ENCODE measurements around the gene LIMS4.
"Not testable (repeated sequence)": the region's sequence is repeated elsewhere in the genome, so short reads cannot be mapped to it uniquely, and the experiment has no call there.

LIMS4 gene

DNA sequence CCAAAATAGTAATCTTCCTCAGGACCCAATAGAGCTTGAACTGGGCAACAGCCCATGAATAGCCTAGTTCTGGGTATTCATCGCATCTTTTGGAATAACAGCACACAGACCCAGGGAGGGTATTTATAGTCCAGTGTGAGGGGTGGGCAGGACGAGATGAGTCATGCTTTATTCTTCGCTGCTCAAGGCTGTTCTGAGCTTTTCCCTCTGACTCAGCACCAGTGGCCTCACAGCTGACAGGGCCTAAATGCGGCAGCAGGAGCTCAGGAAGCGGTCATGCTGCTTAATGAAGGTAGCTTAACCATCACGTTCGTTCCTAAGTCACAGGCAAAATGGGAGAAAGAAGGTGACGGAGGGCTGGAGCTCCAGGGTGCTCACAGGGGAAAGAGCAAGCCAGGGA, 7.3 kb downstream of the LIMS4 start:
- H3K36me3 Mint-ChIP-seq; H3K27ac Mint-ChIP-seq; H3K27me3 Mint-ChIP-seq; H3K4me1 Mint-ChIP-seq; H3K9me3 Mint-ChIP-seq; ATAC-seq (ENCODE audit: low read depth); H3K4me3 Mint-ChIP-seq; DNase-seq (ENCODE audit: low spot score in 2 of 2): not testable (repeated sequence)

DNA sequence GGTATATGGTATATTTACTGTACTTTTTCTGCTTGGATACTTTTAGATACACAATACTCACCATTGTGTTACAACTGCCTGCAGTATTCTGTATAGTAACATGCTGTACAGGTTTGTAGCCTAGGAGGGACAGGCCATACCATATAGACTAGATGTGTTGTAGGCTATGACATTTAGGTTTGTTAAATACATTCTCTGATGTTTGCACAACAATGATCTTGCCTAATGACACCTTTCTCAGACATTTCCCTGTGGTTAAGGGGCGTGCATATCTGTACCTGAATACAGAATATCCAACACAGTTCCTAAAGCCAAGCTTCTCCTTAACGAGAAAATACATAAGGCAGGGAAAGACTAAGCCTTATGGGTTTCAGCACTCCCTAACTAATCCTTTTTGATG, 10.2 kb downstream of the LIMS4 start:
- not testable (repeated sequence) for H3K9me3 Mint-ChIP-seq; H3K27me3 Mint-ChIP-seq; ATAC-seq (ENCODE audit: low read depth); H3K36me3 Mint-ChIP-seq; H3K4me3 Mint-ChIP-seq; DNase-seq (ENCODE audit: low spot score in 2 of 2); H3K4me1 Mint-ChIP-seq; H3K27ac Mint-ChIP-seq

DNA sequence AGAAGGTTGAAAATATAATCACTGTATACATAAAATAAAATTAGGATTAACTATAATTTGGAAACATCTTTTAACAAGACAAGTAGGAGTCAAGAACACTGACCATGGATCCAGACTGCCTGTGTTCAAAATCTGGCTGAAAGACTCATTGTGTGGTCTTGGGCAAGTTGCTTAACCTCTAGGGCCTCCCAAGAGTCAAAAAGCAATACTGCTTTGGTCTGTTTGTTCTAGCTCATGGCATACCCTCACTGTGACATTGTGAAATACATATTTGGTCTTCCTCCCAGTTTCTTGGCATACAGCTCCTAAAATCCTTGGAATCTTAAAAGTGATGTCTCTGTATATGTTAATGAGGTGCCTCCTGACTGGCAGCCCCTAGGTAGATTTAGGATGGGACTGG, 12.3 kb downstream of the LIMS4 start:
- H3K27me3 Mint-ChIP-seq, H3K36me3 Mint-ChIP-seq, H3K4me1 Mint-ChIP-seq: not testable (repeated sequence)

DNA sequence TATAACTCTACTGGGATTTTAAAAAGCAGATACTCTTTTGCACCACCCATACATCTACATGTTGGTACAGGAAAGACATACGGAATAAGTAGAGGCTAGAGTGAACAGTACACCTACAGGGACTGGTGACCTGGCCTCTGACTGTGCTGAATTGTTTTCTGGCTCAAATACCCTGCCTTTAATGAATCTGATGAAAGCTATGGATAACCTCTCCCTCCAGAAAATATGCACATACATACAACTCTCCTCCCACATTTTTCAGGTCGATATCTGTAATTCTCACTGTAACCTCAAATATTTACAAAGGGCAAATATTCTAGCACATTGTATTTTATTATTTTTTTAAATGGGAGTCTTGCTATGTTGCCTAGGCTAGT, 15.4 kb downstream of the LIMS4 start:
- H3K4me3 Mint-ChIP-seq; ATAC-seq (ENCODE audit: low read depth); H3K36me3 Mint-ChIP-seq: not testable (repeated sequence)

More for the DNA sequence above, 12.3 kb downstream of the LIMS4 start:
- not testable (repeated sequence) for ATAC-seq (ENCODE audit: low read depth); H3K9me3 Mint-ChIP-seq; DNase-seq (ENCODE audit: low spot score in 2 of 2); H3K27ac Mint-ChIP-seq; H3K4me3 Mint-ChIP-seq

DNA sequence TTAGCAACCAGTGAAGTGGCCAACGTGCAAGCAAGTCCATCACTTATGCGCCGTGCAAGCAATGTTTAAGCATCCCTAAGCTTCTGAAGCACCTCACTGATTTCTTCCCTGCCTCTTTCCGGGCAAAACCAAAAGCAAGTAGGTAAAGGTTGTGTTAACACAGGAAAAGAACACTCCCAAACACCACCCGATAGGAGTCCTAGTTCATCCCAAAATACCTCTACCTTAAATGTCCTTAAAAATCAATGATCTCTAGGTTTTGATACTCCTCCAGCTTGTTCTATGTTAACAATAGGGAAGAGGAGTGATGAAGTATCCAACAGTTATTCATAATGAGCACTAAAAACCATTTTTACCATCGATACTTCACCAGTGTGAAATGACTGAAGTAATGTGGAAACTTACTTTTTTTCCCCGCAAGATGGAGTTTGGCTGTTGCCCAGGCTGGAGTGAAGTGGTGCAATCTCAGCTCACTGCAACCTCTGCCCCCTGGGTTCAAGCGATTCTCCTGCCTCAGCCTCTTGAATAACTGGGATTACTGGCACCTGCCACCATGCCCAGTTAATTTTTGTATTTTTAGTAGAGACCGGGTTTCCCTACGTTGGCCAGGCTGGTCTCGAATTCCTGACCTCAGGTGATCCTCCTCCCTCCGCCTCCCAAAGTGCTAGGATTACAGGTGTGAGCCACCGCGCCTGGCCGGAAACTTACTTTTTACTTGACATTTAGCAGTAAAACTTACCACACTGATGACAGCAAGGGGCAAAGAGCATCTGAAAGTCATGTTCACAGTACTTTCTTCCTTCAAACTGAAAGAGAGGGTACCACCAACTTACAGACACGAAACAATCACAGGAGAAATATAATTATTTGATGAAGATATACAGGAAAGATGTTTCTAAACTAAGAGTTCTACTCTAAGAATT, 16.1 kb downstream of the LIMS4 start:
- H3K27me3 Mint-ChIP-seq; H3K4me1 Mint-ChIP-seq; ATAC-seq (ENCODE audit: low read depth); DNase-seq (ENCODE audit: low spot score in 2 of 2); H3K4me3 Mint-ChIP-seq; H3K9me3 Mint-ChIP-seq; H3K36me3 Mint-ChIP-seq; H3K27ac Mint-ChIP-seq: not testable (repeated sequence)

More for the DNA sequence above, 15.4 kb downstream of the LIMS4 start:
- not testable (repeated sequence) for H3K4me1 Mint-ChIP-seq; DNase-seq (ENCODE audit: low spot score in 2 of 2); H3K9me3 Mint-ChIP-seq; H3K27me3 Mint-ChIP-seq; H3K27ac Mint-ChIP-seq

DNA sequence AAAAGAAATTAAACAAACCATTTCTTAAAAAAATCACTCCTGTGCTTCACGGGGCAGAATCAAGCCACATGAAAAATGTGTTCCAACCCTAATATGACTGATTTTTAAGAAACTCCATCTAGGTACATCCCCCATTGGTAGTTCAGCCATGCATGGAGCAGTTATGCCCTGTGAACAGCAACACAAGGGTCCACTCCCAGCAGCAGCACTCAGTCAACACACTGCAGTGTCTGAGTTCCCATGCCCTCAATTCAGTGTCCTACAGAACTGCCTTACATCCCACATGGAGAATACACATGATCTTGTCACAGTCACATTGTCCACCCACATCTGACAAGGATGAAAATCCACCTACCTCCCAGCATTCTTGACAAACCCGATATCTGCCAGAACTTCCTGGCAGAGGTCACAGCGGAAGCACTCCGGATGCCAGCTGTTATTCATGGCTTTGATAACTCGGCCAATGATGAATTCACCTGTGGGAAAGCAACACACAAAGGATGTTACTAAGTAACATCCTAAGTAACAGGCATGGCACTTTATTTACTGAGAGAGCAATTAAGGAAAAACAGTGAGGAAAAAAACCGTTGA, 17.4 kb downstream of the LIMS4 start:
- H3K9me3 Mint-ChIP-seq; H3K4me1 Mint-ChIP-seq; H3K27ac Mint-ChIP-seq; DNase-seq (ENCODE audit: low spot score in 2 of 2); H3K36me3 Mint-ChIP-seq; ATAC-seq (ENCODE audit: low read depth); H3K4me3 Mint-ChIP-seq; H3K27me3 Mint-ChIP-seq: not testable (repeated sequence)

DNA sequence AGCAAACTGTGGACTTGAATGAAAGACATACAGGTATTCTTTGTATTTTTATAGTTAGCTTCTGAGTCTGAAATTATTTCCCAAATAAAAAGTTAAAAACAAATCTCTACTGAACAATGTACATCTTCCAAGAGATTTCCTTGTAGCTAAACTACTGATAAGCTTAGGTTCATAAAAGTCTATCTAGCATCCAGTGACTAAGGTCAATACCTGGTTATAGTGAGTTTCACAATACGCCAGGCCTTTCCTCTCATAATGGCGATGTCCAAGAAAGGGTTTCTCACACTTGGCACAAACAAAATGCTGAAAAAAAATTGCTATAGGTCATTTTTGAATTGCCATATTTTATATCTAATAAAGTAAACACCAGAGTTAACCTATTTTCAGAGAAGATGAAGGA, 21.7 kb downstream of the LIMS4 start:
- not testable (repeated sequence) for H3K9me3 Mint-ChIP-seq; H3K27ac Mint-ChIP-seq; H3K4me3 Mint-ChIP-seq; H3K4me1 Mint-ChIP-seq; H3K27me3 Mint-ChIP-seq; ATAC-seq (ENCODE audit: low read depth); DNase-seq (ENCODE audit: low spot score in 2 of 2); H3K36me3 Mint-ChIP-seq

DNA sequence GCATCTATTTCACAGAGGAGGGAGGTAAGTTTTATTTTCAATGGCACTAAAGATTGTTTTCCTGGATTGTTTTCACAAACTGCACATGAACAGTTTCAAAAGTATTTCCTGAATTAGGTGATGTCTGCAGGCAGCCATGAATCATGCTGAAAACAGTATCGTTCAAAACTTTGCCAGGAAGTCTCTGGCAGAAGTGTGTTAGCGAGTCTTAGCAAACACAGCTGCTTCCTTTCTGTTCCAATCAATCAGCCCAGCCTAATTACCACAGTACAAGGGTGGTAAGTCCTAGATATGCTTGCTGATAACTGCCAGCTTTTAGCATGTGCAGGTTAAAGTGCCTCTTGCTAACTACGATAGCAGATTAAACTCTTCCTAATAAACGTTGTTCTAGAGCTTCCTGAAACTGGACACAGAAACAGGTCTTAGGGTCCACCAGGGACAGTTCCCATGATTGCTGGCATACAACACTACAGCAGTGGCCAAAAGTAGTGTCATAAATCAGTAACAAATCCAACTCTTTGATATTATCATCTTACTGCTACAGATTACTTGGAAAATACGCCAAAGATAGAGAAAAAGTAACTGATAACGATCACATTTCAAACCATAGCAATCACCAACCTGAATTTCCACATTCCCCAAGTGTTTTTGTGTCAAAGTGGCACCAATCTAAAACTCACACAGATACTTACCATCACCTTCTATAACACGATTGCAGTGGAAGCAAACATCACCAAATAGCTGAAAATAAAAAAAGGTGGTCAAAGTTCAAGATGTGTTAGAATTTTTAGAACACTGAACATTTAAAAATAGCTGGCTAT, 23.3 kb downstream of the LIMS4 start:
- ATAC-seq (ENCODE audit: low read depth); H3K27ac Mint-ChIP-seq; DNase-seq (ENCODE audit: low spot score in 2 of 2); H3K4me1 Mint-ChIP-seq; H3K36me3 Mint-ChIP-seq; H3K27me3 Mint-ChIP-seq; H3K9me3 Mint-ChIP-seq; H3K4me3 Mint-ChIP-seq: not testable (repeated sequence)

DNA sequence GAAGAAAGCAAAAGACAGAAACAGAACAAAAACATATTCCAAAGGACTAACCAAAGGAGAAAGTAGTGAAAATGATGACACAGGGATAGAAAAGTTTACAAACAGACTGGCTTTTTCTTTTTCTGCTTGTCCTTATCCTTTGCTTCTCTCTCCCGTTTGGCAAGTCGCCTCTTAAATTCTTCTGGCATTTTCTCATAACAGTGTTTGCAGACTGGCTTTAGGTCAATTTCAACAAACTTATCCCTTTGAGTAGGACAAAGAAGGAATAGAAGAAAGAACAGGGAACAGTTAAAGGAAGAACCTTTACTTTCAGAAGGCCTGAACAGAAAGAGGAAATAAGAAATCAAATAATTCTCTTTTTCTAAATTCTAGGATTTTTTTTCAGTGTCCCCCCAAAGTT, 26.0 kb downstream of the LIMS4 start:
- ATAC-seq (ENCODE audit: low read depth); DNase-seq (ENCODE audit: low spot score in 2 of 2); H3K4me3 Mint-ChIP-seq; H3K27ac Mint-ChIP-seq; H3K9me3 Mint-ChIP-seq; H3K36me3 Mint-ChIP-seq; H3K27me3 Mint-ChIP-seq; H3K4me1 Mint-ChIP-seq: not testable (repeated sequence)

DNA sequence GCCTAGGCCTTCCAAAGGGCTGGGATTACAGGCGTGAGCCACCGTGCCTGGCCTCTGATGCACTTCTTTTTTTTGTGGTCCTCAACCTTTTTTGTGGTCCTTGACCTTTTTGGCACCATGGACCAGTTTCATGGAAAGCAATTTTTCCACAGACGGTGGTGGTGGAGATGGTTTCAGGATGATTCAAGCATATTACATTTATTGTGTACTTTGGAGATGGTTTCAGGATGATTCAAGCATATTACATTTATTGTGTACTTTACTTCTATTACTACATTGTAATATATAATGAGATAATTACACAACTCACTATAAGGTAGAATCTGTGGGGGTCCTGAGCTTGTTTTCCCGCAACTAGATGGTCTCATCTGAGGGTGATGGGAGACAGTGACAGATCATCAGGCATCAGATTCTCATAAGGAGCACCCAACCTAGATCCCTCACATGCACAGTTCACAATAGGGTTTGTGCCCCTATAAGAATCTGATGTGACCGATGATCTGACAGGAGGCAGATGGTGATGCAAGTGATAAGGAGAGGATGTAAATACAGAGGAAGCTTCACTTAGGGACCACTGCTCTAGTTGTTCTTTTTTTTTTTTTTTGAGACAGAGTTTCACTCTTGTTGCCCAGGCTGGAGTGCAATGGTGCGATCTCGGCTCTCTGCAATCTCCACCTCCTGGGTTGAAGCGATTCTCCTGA, 29.2 kb downstream of the LIMS4 start:
- DNase-seq (ENCODE audit: low spot score in 2 of 2); H3K9me3 Mint-ChIP-seq; H3K4me1 Mint-ChIP-seq; ATAC-seq (ENCODE audit: low read depth); H3K4me3 Mint-ChIP-seq; H3K27ac Mint-ChIP-seq; H3K36me3 Mint-ChIP-seq; H3K27me3 Mint-ChIP-seq: not testable (repeated sequence)

DNA sequence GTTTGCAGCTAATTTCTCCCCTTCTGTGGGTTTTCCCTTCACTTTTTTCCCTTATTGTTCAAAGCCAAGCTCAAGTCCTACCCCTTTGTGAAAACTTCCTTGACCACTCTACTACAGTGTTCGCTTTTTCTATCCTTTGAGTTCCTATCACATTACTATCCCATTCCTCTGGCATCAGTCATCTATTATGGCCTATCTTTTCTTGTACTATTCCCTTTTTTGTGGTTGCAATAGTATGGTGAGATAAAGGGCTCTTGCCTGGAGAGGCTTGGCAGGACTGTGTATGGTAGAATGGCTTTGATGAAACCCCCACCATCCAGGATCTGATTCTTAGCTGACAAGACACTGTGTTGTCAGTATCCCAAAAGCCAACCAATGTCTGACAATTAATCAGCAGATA, 30.7 kb downstream of the LIMS4 start:
- H3K27me3 Mint-ChIP-seq; H3K9me3 Mint-ChIP-seq; H3K36me3 Mint-ChIP-seq; ATAC-seq (ENCODE audit: low read depth); DNase-seq (ENCODE audit: low spot score in 2 of 2); H3K4me1 Mint-ChIP-seq; H3K4me3 Mint-ChIP-seq; H3K27ac Mint-ChIP-seq: not testable (repeated sequence)

DNA sequence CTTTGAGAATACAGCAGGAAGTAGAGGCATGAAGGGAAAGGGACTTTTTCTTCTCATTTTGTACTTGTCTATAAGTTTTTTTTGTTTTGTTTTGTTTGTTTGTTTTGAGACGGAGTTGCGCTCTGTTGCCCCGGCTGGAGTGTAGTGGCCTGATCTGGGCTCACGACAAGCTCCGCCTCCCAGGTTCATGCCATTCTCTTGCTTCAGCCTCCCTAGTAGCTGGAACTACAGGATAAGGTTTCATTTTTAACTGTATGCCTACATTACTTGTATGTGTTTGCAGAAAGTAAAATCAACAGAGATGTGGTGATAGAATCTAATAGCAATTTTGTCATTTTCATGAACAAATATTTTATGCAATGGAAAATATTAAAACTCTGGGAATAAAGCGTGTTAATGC, 38.1 kb downstream of the LIMS4 start:
- not testable (repeated sequence) for H3K4me1 Mint-ChIP-seq; DNase-seq (ENCODE audit: low spot score in 2 of 2); H3K4me3 Mint-ChIP-seq; H3K27me3 Mint-ChIP-seq; H3K9me3 Mint-ChIP-seq; H3K27ac Mint-ChIP-seq; ATAC-seq (ENCODE audit: low read depth); H3K36me3 Mint-ChIP-seq

DNA sequence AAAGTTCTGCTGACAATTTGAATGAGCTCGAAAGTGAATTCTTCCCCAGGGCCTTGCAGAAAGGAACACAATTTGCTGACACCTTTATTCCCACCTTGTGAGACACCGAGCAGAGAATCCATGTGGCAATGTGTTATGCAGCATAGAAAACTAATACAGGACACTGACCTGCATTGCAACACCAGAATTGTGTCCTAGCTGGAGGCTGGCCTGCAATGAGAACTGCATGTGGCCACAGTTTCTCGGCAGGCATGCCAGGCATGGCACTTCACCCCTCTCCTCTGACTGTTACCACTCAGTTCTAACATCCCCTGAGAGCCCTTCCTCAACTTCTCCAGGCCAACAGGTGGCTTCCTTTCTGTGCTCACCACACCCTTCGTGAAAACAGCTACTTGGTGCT, 46.9 kb downstream of the LIMS4 start:
- H3K36me3 Mint-ChIP-seq, result not testable (repeated sequence)

DNA sequence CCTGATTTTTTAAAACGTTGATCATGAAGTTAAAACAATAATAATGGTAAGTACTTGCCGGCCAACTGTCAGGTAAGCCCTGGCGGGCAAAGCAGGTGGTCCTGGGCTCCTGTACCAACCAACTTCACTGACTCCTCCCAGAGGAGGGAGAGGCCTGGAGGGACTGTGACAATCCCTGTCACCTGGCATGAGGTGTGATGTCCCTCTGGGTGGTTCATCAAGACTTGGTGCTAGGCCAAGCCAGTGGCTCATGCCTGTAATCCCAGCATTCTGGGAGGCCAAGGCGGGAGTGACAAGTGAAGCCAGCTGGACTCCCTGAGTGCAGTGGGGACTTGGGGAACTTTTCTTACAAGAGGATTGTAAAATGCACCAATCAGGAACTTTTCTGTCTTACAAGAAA, 48.2 kb downstream of the LIMS4 start:
- H3K36me3 Mint-ChIP-seq; DNase-seq (ENCODE audit: low spot score in 2 of 2); ATAC-seq (ENCODE audit: low read depth); H3K9me3 Mint-ChIP-seq; H3K27ac Mint-ChIP-seq; H3K4me1 Mint-ChIP-seq; H3K27me3 Mint-ChIP-seq; H3K4me3 Mint-ChIP-seq: not testable (repeated sequence)

More for the DNA sequence above, 46.9 kb downstream of the LIMS4 start:
- ATAC-seq (ENCODE audit: low read depth); H3K9me3 Mint-ChIP-seq; H3K4me3 Mint-ChIP-seq; H3K27me3 Mint-ChIP-seq; DNase-seq (ENCODE audit: low spot score in 2 of 2); H3K27ac Mint-ChIP-seq; H3K4me1 Mint-ChIP-seq: not testable (repeated sequence)
